Heart left ventricle (tissue), 16 donors: ENCODE measurements around the gene SP6. TPM values are rescaled to one million over a fixed set of nuclear protein-coding genes. Genes with fewer than 3 reads are reported as not detected.

ENCODE experiments used
- ATAC-seq, 4 donors: fragments of 200-7000 bp; cut with Tn5 transposase; one replicate each; pipeline ENCODE4 v1.9.1; 2020 to 2022; ENCODE audit warnings: moderate library complexity in 4 of 4, mild to moderate bottlenecking in 3 of 4, moderate number of reproducible peaks in 1 of 4
- DNase-seq, 5 donors: peaks; one replicate each; pipeline ENCODE4 v3.0.0-alpha.2; 2020
- H3K27ac ChIP-seq, 12 donors: fragments of 200-600 bp; sonication (generic) in 4 of 12; one replicate each; pipeline versions ENCODE4 v1.5.0 to v1.8.0; 2016 to 2022; ENCODE audit warnings: mild to moderate bottlenecking in 2 of 12
- H3K27me3 ChIP-seq, 9 donors: fragments of 200-600 bp; sonication (generic) in 2 of 9; one replicate each; pipeline versions ENCODE4 v1.5.1 to v1.8.0; 2016 to 2022; ENCODE audit warnings: mild to moderate bottlenecking in 3 of 9
- H3K36me3 ChIP-seq, 9 donors: fragments of 200-600 bp; sonication (generic) in 2 of 9; one replicate each; pipeline versions ENCODE4 v1.5.0 to v1.8.0; 2018 to 2022; ENCODE audit warnings: mild to moderate bottlenecking in 2 of 9
- H3K4me1 ChIP-seq, 12 donors: fragments of 200-600 bp; sonication (generic) in 4 of 12; one replicate each; pipeline versions ENCODE4 v1.5.0 to v1.8.0; 2016 to 2022; ENCODE audit warnings: mild to moderate bottlenecking in 3 of 12
- H3K4me3 ChIP-seq, 12 donors: fragments of 200-600 bp; sonication (generic) in 4 of 12; one replicate each; pipeline versions ENCODE4 v1.5.0 to v1.8.0; 2017 to 2022; ENCODE audit warnings: mild to moderate bottlenecking in 9 of 12, moderate library complexity in 4 of 12
- H3K9me3 ChIP-seq, 12 donors: fragments of 200-600 bp; sonication (generic) in 4 of 12; one replicate each; pipeline versions ENCODE4 v1.5.0 to v1.8.0; 2016 to 2022; ENCODE audit warnings: mild to moderate bottlenecking in 1 of 12
- POLR2A ChIP-seq, 2 donors: fragments of 450-650 bp; IDR thresholded peaks; one replicate each; pipeline ENCODE4 v1.6.1; 2017; ENCODE audit warnings: antibody characterized with exemption in 2 of 2, mild to moderate bottlenecking in 2 of 2, moderate library complexity in 2 of 2
- WGBS, 4 donors: extraction: QIAGEN DNeasy Blood & Tissue Kit in 2 of 4; methylation state at CpG; one replicate each; pipeline versions ENCODE4 v1.1.5 to v1.1.7; 2013 to 2018; 5-methylcytosine and 5-hydroxymethylcytosine counted together
- intact Hi-C, 10 donors: fragments of 100-400 bp; cut with DNase I; formaldehyde crosslinking; loops; one replicate each; pipeline versions ENCODE4 v1.11.1 to v1.14.2; 2022
- polyA plus RNA-seq, 2 donors: library from polyadenylated mRNA; stranded (reverse); fragments of 200-250 nt; gene quantifications; one replicate each; pipeline ENCODE4 v1.2.3, GENCODE V29; 2013
- total RNA-seq, 9 donors: library from RNA; depleted of rRNA in 2 of 9; stranded (reverse); fragments of >200 nt in 2 of 9; fragmentation: NEBNext Ultra II Directional in 3 of 9; extraction: Animal tissue kit (Norgen Biotek cat#: 25700) in 3 of 9; gene quantifications; one replicate each; pipeline versions ENCODE4 v1.1.0 to v1.2.4, GENCODE V29; 2016 to 2023
- TF ChIP-seq, protein P1 (sequence below), 12 donors: fragments of 200-600 bp; sonication (generic) in 4 of 12; IDR thresholded peaks; one replicate each; pipeline versions ENCODE4 v1.5.0 to v1.8.0; 2018 to 2022; ENCODE audit warnings: antibody characterized with exemption in 12 of 12, mild to moderate bottlenecking in 5 of 12
- donor health status: ischemic (EF 13 %, LVEDD 7.1; RV severe dilation, severe dysfunction).
- donor health status: healthy with polysubstance abuse.
- donor health status: DM: no; HTN: yes; CAD: no.
- donor health status: DM: no; HTN: no; CAD: no.
- donor health status: ischemic (EF 25% LVEDD 6.9; RV normal size, moderate dysfunction).
- donor health status: ischemic (EF 25% LVEDD 5.7; RV mildly dilated, moderate dysfunction).
- donor health status: healthy.
- donor health status: DM: yes; HTN: yes; CAD: no.
- donor health status: ischemic (EF 35%, LVEDD 5.7; RV mildly dilated, moderate dysfunction).
- donor health status: nonischemic (EF 11% LVEDD 7.7; RV severe dilation, severe dysfunction).
- donor health status: DM: yes; HTN: yes; CAD: no.
- donor health status: PGD.
- donor health status: ischemic (EF 29% LVEDD 5.4; RV normal size, mild dysfunction).
- donor health status: nonischemic (EF 23%, LVEDD 6.1; RV moderate dilation, normal function).

The SP6 gene
- total and polyA plus RNA-seq, 11 donors, result 0.12 to 2.5 (median 0.32) TPM; not detected in 2

DNA sequence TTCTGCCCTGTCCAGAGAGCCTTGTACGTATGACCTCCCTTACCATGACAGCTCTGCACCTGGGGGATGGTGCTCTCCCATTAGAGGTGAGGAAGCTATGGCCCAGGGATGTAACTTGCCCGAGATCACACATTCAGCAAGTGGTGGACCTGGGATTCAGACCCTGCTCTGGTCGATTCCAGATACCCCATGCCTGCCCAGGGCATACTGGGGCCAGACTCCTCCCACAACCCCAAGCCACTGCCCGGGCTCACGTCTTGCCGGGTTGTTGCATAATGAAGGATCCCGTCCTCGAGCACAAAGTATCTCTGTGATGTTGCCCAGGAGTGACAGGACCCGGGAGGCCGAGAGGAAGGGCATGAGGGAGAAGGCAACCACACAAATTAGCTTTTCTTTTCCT is 31.5 kb downstream of the SP6 start:
- peak in 1 of 5 donors; percentile 15 for DNase-seq
- intact Hi-C loops, result no loop called here
- peaks cover 0 to 66% (median 59%) of the 10 kb centered on the region in 9 donors for H3K36me3 ChIP-seq
- no peak overlapping the region for H3K4me3 ChIP-seq
- no peaks in the 10 kb centered on the region for H3K9me3 ChIP-seq
- 72 to 83% (median 79%) methylated on average over 10 of the region's 10 CpGs for WGBS, 4 donors
- TF ChIP-seq, protein P1, sequence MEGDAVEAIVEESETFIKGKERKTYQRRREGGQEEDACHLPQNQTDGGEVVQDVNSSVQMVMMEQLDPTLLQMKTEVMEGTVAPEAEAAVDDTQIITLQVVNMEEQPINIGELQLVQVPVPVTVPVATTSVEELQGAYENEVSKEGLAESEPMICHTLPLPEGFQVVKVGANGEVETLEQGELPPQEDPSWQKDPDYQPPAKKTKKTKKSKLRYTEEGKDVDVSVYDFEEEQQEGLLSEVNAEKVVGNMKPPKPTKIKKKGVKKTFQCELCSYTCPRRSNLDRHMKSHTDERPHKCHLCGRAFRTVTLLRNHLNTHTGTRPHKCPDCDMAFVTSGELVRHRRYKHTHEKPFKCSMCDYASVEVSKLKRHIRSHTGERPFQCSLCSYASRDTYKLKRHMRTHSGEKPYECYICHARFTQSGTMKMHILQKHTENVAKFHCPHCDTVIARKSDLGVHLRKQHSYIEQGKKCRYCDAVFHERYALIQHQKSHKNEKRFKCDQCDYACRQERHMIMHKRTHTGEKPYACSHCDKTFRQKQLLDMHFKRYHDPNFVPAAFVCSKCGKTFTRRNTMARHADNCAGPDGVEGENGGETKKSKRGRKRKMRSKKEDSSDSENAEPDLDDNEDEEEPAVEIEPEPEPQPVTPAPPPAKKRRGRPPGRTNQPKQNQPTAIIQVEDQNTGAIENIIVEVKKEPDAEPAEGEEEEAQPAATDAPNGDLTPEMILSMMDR (IDR thresholded peaks at IDR 0.05), result no peak
- no peak for TF ChIP-seq POLR2A (IDR thresholded peaks at IDR 0.05)
- no peak overlapping the region for H3K27ac ChIP-seq
- no peak for ATAC-seq
- peaks cover 0 to 27% (median 18%) of the 10 kb centered on the region in 12 donors for H3K4me1 ChIP-seq
- H3K27me3 ChIP-seq, result no peaks in the 10 kb centered on the region

DNA sequence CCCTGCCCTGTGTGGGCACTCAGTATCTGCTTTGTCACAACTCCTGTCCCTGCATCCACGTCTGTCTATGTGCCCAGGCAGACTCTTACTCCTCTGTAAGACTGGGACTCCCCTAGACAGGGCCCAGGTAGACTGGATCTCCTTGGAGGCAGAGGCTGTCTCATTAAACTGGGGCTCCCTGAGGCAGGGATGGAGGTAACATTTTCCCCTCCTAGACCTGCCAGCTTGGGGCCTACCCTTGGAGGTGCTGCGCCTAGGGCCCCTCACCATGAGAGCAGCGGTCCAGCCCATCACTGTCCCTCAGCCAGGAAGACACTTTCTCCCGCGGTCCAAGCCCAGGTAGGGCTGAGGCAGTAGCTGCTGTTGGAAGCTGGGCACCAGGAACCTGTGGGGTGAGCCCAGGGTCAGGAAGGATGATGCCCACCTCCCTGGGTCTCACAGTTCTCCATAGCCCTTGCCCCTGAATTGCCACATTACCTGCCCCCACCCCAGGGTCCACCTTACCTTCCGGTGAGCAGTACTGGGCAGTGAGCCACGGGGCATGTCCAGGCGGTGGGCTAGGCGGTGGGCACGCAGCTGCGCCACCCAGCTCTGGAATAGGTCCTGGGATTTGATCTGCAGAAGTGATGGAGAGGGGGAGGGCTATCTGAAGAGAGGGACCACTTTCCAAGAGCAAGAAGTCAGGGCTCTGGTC is 32.8 kb downstream of the SP6 start:
- TF ChIP-seq, protein P1 (IDR thresholded peaks at IDR 0.05), result no peak
- no peak for TF ChIP-seq POLR2A (IDR thresholded peaks at IDR 0.05)
- no peak for ATAC-seq
- Histone ChIP-seq H3K27ac (no peak overlapping the region), H3K4me1 (peaks cover 0 to 27% (median 18%) of the 10 kb centered on the region in 12 donors), H3K4me3 (no peak overlapping the region), H3K9me3 (no peaks in the 10 kb centered on the region), H3K27me3 (no peaks in the 10 kb centered on the region), H3K36me3 (peaks cover 0 to 66% (median 58%) of the 10 kb centered on the region in 9 donors)
- WGBS, 4 donors, result 76 to 94% (median 92%) methylated on average over 2 to 11 of the region's 11 CpGs
- DNase-seq, result peak in 2 of 5 donors; percentile 25 to 52
- intact Hi-C loops, result no loop called here

DNA sequence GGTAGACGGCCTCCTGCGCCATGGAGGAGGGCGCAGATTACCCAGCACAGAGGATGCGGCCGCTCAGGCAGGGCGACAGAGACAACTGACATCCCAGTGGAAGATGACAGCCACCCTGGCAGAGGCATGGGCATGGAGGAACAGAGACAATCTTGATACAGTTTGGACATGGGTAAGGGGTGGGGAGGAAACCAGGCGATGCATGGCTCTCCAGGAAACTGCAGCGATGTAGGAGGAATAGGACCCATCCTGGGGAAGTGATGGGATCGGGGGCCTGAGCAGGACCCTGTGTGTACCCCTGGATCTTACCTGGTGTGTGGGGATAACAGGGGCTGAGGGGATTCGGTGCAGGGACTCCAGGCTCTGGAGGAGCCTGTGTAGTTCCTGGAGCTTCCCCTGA is 34.0 kb downstream of the SP6 start:
- no peak overlapping the region for H3K27ac ChIP-seq
- 96 to 98% (median 97%) methylated on average over 10 of the region's 10 CpGs for WGBS, 4 donors
- DNase-seq, result peak in 2 of 5 donors; percentile 3 to 49
- H3K36me3 ChIP-seq, result peaks cover 0 to 76% (median 63%) of the 10 kb centered on the region in 9 donors
- H3K4me3 ChIP-seq, result no peak overlapping the region
- H3K9me3 ChIP-seq, result no peaks in the 10 kb centered on the region
- intact Hi-C loops, result no loop called here
- no peaks in the 10 kb centered on the region for H3K27me3 ChIP-seq
- no peak for ATAC-seq
- TF ChIP-seq, protein P1 (IDR thresholded peaks at IDR 0.05), result no peak
- TF ChIP-seq POLR2A (IDR thresholded peaks at IDR 0.05), result no peak
- peaks cover 0 to 20% (median 13%) of the 10 kb centered on the region in 12 donors for H3K4me1 ChIP-seq

- Histone ChIP-seq H3K36me3 (peaks cover 0 to 84% (median 67%) of the 10 kb centered on the region in 9 donors), H3K9me3 (no peaks in the 10 kb centered on the region), H3K27me3 (no peaks in the 10 kb centered on the region), H3K4me1 (peaks cover 0 to 13% (median 9%) of the 10 kb centered on the region in 12 donors), H3K4me3 (no peak overlapping the region), H3K27ac (no peak overlapping the region)
- intact Hi-C loops, result no loop called here
- WGBS, 4 donors, result 92 to 100% (median 95%) methylated on average over 6 to 21 of the region's 21 CpGs
- TF ChIP-seq, protein P1 (IDR thresholded peaks at IDR 0.05), result no peak
- no peak for TF ChIP-seq POLR2A (IDR thresholded peaks at IDR 0.05)
- ATAC-seq (no peak), DNase-seq (peak in 2 of 5 donors; percentile 18 to 39)
Measured at GRCh38 chr17:47816111-47816735, 34.7 kb downstream of the SP6 start.
